ENCODE measurements around the gene SIL1.

- TF ChIP-seq POLR2AphosphoS5 (IDR thresholded peaks at IDR 0.05; ENCODE audit: insufficient read depth, low read depth, low read length) (no peak), MAX (IDR thresholded peaks at IDR 0.05; ENCODE audit: insufficient read depth, insufficient read length) (no peak), CTCF (IDR thresholded peaks at IDR 0.05; ENCODE audit: extremely low read depth in 1 of 2, insufficient read depth in 1 of 2, low read depth in 1 of 2, low read length in 2 of 2) (no peak), JUN (IDR thresholded peaks at IDR 0.05; ENCODE audit: borderline replicate concordance, insufficient read depth, insufficient read length, low read depth) (no peak), EZH2 (IDR thresholded peaks at IDR 0.05; ENCODE audit: borderline replicate concordance, low read depth, low read length, severe bottlenecking) (no peak), POLR2A (IDR thresholded peaks at IDR 0.05; ENCODE audit: low read depth, low read length) (no peak), GATA2 (IDR thresholded peaks at IDR 0.05; ENCODE audit: insufficient read depth, insufficient read length, low read depth, low read length) (no peak)
Measured at GRCh38 chr5:139125991-139126390, 72.2 kb downstream of the SIL1 start.
